H1 (cell line): ENCODE measurements around the gene PUSL1. TPM values are rescaled to one million over a fixed set of nuclear protein-coding genes. Genes with fewer than 3 reads are reported as not detected.
A peak's percentile ranks its signal among the peaks of the same experiment; 100 is the strongest.

ENCODE experiments used
- CTCF ChIA-PET: fragments of 300-600 bp; sonication (Branson Sonifier 250); formaldehyde crosslinking; loops from one replicate; lab custom pipeline; 2021; ENCODE audit not compliant: partially characterized antibody; lab: Charles Lee
- POLR2A ChIA-PET: fragments of 300-600 bp; sonication (Branson Sonifier 250); formaldehyde crosslinking; loops from one replicate; lab custom pipeline; 2021; ENCODE audit warnings: inconsistent platforms; ENCODE audit not compliant: partially characterized antibody; lab: Charles Lee
- DNase-seq, 2 experiments: peaks; one replicate each; pipeline versions ENCODE4 v3.0.0 to v3.0.0-alpha.2; 2010 to 2022; ENCODE audit warnings: low spot score in 2 of 2, low read depth in 1 of 2, mixed read lengths in 1 of 2
- FAIRE-seq: peaks from 2 replicates; lab custom pipeline; 2011; peaks lifted over from hg19 to GRCh38; lab: Jason Lieb, UNC
- H2AFZ ChIP-seq: 2 replicates; pipeline ENCODE4 v1.8.1; 2012; ENCODE audit warnings: low read length, inconsistent platforms
- H2AK5ac ChIP-seq: 2 replicates; pipeline ENCODE4 v1.6.1; 2013; ENCODE audit warnings: low read depth, low read length
- H2BK120ac ChIP-seq: replicated peaks from 2 replicates; pipeline ENCODE3; 2013; ENCODE audit warnings: low read depth, low read length, inconsistent platforms
- H2BK12ac ChIP-seq: 2 replicates; pipeline ENCODE4 v1.6.1; 2013; ENCODE audit warnings: low read depth, low read length
- H2BK15ac ChIP-seq: 2 replicates; pipeline ENCODE4 v1.6.1; 2013; ENCODE audit warnings: low read length
- H2BK20ac ChIP-seq: 2 replicates; pipeline ENCODE4 v1.6.1; 2013; ENCODE audit warnings: low read length
- H2BK5ac ChIP-seq: 2 replicates; pipeline ENCODE4 v1.6.1; 2013; ENCODE audit warnings: low read depth, low read length
- H3K14ac ChIP-seq: 2 replicates; pipeline ENCODE4 v1.6.1; 2013; ENCODE audit warnings: inconsistent platforms; ENCODE audit not compliant: insufficient read length
- H3K18ac ChIP-seq: 2 replicates; pipeline ENCODE4 v1.6.1; 2013; ENCODE audit warnings: low read length; ENCODE audit errors: extremely low read depth
- H3K23ac ChIP-seq: 2 replicates; pipeline ENCODE4 v1.6.1; 2013; ENCODE audit warnings: inconsistent platforms; ENCODE audit not compliant: insufficient read length
- H3K23me2 ChIP-seq: 2 replicates; pipeline ENCODE4 v1.6.1; 2013; ENCODE audit warnings: low read depth, low read length
- H3K27ac ChIP-seq: 2 replicates; pipeline ENCODE4 v1.6.1; 2011; ENCODE audit warnings: low read depth, low read length, inconsistent platforms
- H3K27me3 ChIP-seq, 4 experiments: replicated peaks in 1 of 4; 1 replicate in 1 of 4; 2 replicates in 3 of 4; pipeline versions ENCODE4 v1.6.1 to v1.8.1; 2011 to 2013; ENCODE audit warnings: low read length in 3 of 4, mild to moderate bottlenecking in 3 of 4, inconsistent platforms in 2 of 4, mixed read lengths in 2 of 4, moderate library complexity in 1 of 4; ENCODE audit not compliant: control insufficient read depth in 3 of 4, insufficient read depth in 3 of 4; ENCODE audit errors: extremely low read depth in 1 of 4
- H3K36me3 ChIP-seq, 4 experiments: 2 replicates each; pipeline versions ENCODE4 v1.6.1 to v1.8.1; 2011 to 2013; ENCODE audit warnings: mild to moderate bottlenecking in 4 of 4, low read length in 3 of 4, moderate library complexity in 2 of 4, control low read depth in 1 of 4, inconsistent platforms in 1 of 4; ENCODE audit not compliant: insufficient read depth in 4 of 4, control insufficient read depth in 2 of 4
- H3K4ac ChIP-seq: replicated peaks from 2 replicates; pipeline ENCODE3; 2013; ENCODE audit warnings: low read length, low read depth, mixed read lengths, inconsistent platforms; ENCODE audit not compliant: insufficient read length
- H3K4me1 ChIP-seq, 4 experiments: replicated peaks in 1 of 4; 1 replicate in 1 of 4; 2 replicates in 3 of 4; pipeline versions ENCODE4 v1.6.1 to v1.8.1; 2011 to 2013; ENCODE audit warnings: low read length in 3 of 4, inconsistent platforms in 2 of 4, mixed read lengths in 1 of 4; ENCODE audit not compliant: insufficient read depth in 4 of 4, control insufficient read depth in 3 of 4
- H3K4me2 ChIP-seq, 2 experiments: 2 replicates each; pipeline versions ENCODE4 v1.6.1 to v1.8.1; 2011 to 2013; ENCODE audit warnings: low read depth in 2 of 2, low read length in 2 of 2, control low read depth in 1 of 2, inconsistent platforms in 1 of 2, mild to moderate bottlenecking in 1 of 2; ENCODE audit not compliant: insufficient read depth in 1 of 2
- H3K4me3 ChIP-seq, 4 experiments: fragments of 200-600, 300-600 bp in 1 of 4; sonication (generic), shearing (Covaris generic), sonication (Bioruptor Twin) in 1 of 4; 2 replicates each; pipeline versions ENCODE4 v1.5.1 to v1.8.1; 2011 to 2016; ENCODE audit warnings: low read length in 4 of 4, low read depth in 3 of 4, control low read depth in 2 of 4, inconsistent platforms in 2 of 4, mild to moderate bottlenecking in 2 of 4, mixed read lengths in 1 of 4, moderate library complexity in 1 of 4; ENCODE audit not compliant: insufficient read depth in 2 of 4; ENCODE audit errors: extremely low read depth in 1 of 4
- H3K56ac ChIP-seq: replicated peaks from 2 replicates; pipeline ENCODE3; 2013; ENCODE audit warnings: low read depth, mild to moderate bottlenecking, mixed read lengths, low read length, inconsistent platforms; ENCODE audit not compliant: insufficient read length
- H3K79me1 ChIP-seq: 2 replicates; pipeline ENCODE4 v1.6.1; 2013; ENCODE audit warnings: low read depth, low read length, control low read depth
- H3K79me2 ChIP-seq, 2 experiments: 2 replicates each; pipeline versions ENCODE4 v1.6.1 to v1.8.1; 2012 to 2013; ENCODE audit warnings: low read length in 2 of 2, mild to moderate bottlenecking in 2 of 2, inconsistent platforms in 1 of 2; ENCODE audit not compliant: insufficient read depth in 2 of 2, control insufficient read depth in 1 of 2
- H3K9ac ChIP-seq, 4 experiments: replicated peaks in 1 of 4; 1 replicate in 1 of 4; 2 replicates in 3 of 4; pipeline versions ENCODE4 v1.6.1 to v1.8.1; 2011 to 2013; ENCODE audit warnings: low read depth in 3 of 4, low read length in 3 of 4, control low read depth in 2 of 4, mild to moderate bottlenecking in 2 of 4, moderate library complexity in 2 of 4, inconsistent platforms in 1 of 4; ENCODE audit errors: extremely low read depth in 1 of 4
- H3K9me3 ChIP-seq, 2 experiments: 2 replicates each; pipeline versions ENCODE4 v1.6.1 to v1.8.1; 2012 to 2013; ENCODE audit warnings: mild to moderate bottlenecking in 2 of 2, moderate library complexity in 2 of 2, control low read depth in 1 of 2, inconsistent platforms in 1 of 2, low read depth in 1 of 2, low read length in 1 of 2, mixed read lengths in 1 of 2; ENCODE audit not compliant: insufficient read depth in 2 of 2
- H4K20me1 ChIP-seq, 2 experiments: replicated peaks in 1 of 2; 2 replicates each; pipeline versions ENCODE3 to v1.8.1; 2011 to 2013; ENCODE audit warnings: inconsistent platforms in 2 of 2, low read length in 2 of 2, mild to moderate bottlenecking in 1 of 2; ENCODE audit not compliant: insufficient read depth in 2 of 2, control insufficient read depth in 1 of 2
- H4K5ac ChIP-seq: 2 replicates; pipeline ENCODE4 v1.6.1; 2013; ENCODE audit warnings: low read length, low read depth, mixed read lengths, inconsistent platforms; ENCODE audit not compliant: insufficient read length
- H4K8ac ChIP-seq: 2 replicates; pipeline ENCODE4 v1.8.0; 2013; ENCODE audit warnings: mild to moderate bottlenecking, moderate library complexity, low read length, inconsistent platforms; ENCODE audit not compliant: insufficient read depth; ENCODE audit errors: extremely low read depth
- H4K91ac ChIP-seq: replicated peaks from 2 replicates; pipeline ENCODE3; 2013; ENCODE audit warnings: low read length, mixed read lengths, inconsistent platforms; ENCODE audit not compliant: insufficient read length
- BACH1 ChIP-seq: IDR thresholded peaks from 2 replicates; pipeline ENCODE4 v1.6.1; 2012; ENCODE audit warnings: low read length, improper control_type of control experiment
- EZH2 ChIP-seq: fragments of 200-600 bp; sonication (generic); IDR thresholded peaks from 2 replicates; pipeline ENCODE4 v1.7.1; 2012; ENCODE audit warnings: low read depth, mild to moderate bottlenecking, moderate library complexity, low read length, inconsistent platforms; ENCODE audit not compliant: severe bottlenecking
- MAFK ChIP-seq: IDR thresholded peaks from 2 replicates; pipeline ENCODE4 v1.6.1; 2012; ENCODE audit warnings: low read depth, mild to moderate bottlenecking, improper control_type of control experiment, low read length
- PHF8 ChIP-seq: fragments of 200-600 bp; sonication (generic); conservative IDR thresholded peaks from 2 replicates; pipeline ENCODE4 v1.7.1; 2012; ENCODE audit warnings: low read depth, mild to moderate bottlenecking, inconsistent platforms, low read length, moderate library complexity
- POLR2AphosphoS5 ChIP-seq: IDR thresholded peaks from 2 replicates; pipeline ENCODE4 v1.6.1; 2011; ENCODE audit warnings: low read depth, low read length
- SP1 ChIP-seq: IDR thresholded peaks from 2 replicates; pipeline ENCODE4 v1.6.1; 2011; ENCODE audit warnings: low read depth, low read length
- TAF1 ChIP-seq: IDR thresholded peaks from 2 replicates; pipeline ENCODE4 v1.6.1; 2011; ENCODE audit warnings: mild to moderate bottlenecking, low read depth, low read length
- YY1 ChIP-seq: IDR thresholded peaks from 2 replicates; pipeline ENCODE4 v1.6.1; 2011; ENCODE audit warnings: low read depth, mild to moderate bottlenecking, low read length
- WGBS, 2 experiments: shearing (Covaris generic) in 1 of 2; methylation state at CpG; one replicate each; pipeline versions ENCODE4 v1.1.6 to v1.1.7; 2013 to 2015; ENCODE audit warnings: low lambda C conversion rate in 2 of 2, mixed read lengths in 2 of 2, inconsistent platforms in 1 of 2, low coverage in 1 of 2, missing lambda C conversion rate in 1 of 2; ENCODE audit not compliant: insufficient replicate concordance in 2 of 2, insufficient coverage in 1 of 2, insufficient read length in 1 of 2; ENCODE audit errors: extremely low coverage in 1 of 2, missing lambda C conversion rate in 1 of 2; 5-methylcytosine and 5-hydroxymethylcytosine counted together
- polyA plus RNA-seq, 7 experiments: library from polyadenylated mRNA; depleted of rRNA in 3 of 7; stranded (reverse) in 5 of 7; unstranded in 2 of 7; fragments of >200 nt in 5 of 7; fragments of 200-250 nt in 2 of 7; gene quantifications; 1 replicate in 5 of 7; 2 replicates in 1 of 7; 4 replicates in 1 of 7; pipeline versions ENCODE4 v1.2.1 to v1.2.3, GENCODE V29; 2011 to 2013; ENCODE audit warnings: missing spikeins in 2 of 7, mixed read lengths in 2 of 7
- total RNA-seq: library from RNA; stranded (reverse); fragmentation: NEBNext Ultra II Directional; extraction: Animal tissue kit (Norgen Biotek cat#: 25700); gene quantifications from 2 replicates; pipeline ENCODE4 v1.2.1, GENCODE V29; 2021
- TF ChIP-seq, protein P1 (sequence below): IDR thresholded peaks from 2 replicates; pipeline ENCODE4 v1.6.1; 2012; ENCODE audit warnings: inconsistent platforms
- TF ChIP-seq, protein P2 (sequence below): IDR thresholded peaks from 2 replicates; pipeline ENCODE4 v1.6.1; 2011; ENCODE audit warnings: low read depth, mild to moderate bottlenecking, low read length; ENCODE audit not compliant: insufficient read depth
- TF ChIP-seq, protein P3 (sequence below): IDR thresholded peaks from 2 replicates; pipeline ENCODE4 v1.6.1; 2012; ENCODE audit warnings: inconsistent platforms

PUSL1 gene
- total and polyA plus RNA-seq, 2 of the 8 experiments (the other 6 are each of a cell fraction or from before 2014, with no cell fraction given) = 38.8 to 87.4 TPM

DNA sequence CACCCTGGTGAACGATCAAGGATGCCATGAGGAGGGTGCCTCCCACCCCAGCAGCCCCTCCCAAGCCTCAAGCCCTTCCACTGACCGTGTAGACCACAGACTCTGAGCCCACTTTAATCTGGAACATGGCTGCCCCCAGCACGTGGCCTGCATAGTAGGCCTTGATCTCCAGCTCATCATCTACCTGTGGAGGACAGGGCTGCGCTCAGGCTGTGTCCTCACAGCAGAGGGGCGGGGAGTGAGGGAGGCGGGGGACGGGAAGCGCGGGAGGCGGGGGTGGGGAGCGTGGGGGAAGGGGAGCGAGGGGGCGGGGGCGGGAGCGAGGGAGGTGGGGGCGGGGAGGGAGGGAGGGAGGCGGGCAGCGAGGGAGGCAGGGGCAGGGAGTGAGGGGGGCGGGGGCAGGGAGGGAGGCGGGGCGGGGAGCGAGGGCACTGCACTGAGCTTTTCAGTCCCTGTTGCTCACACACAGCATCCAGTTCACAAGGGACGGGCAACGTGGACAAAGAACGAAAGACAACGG is 7.1 kb downstream of the PUSL1 start:
- H4K8ac ChIP-seq = no peak overlapping the region
- no peaks in the 10 kb centered on the region for H3K27me3 ChIP-seq
- peak overlapping the region; percentile 44 for H4K5ac ChIP-seq
- ChIA-PET CTCF (interaction anchor here (0.7 to 1.7 kb wide), 6 partner anchors 8 to 110 kb away, joined by 3 to 5 read pairs (median 3); no protein-coding TSS in a partner anchor), POLR2A (interaction anchor here (0.6 to 10.1 kb wide), 12 partner anchors 10 to 1111 kb away, joined by 3 to 134 read pairs (median 4); partner anchors contain the start of gene TAS1R3)
- no peak overlapping the region for H2BK15ac ChIP-seq
- no peak for DNase-seq
- H3K4ac ChIP-seq = no peak overlapping the region
- H4K20me1 ChIP-seq = peaks cover 13 to 28% of the 10 kb centered on the region in 2 experiments
- H3K4me3 ChIP-seq = peak overlapping the region in 1 of 4 experiments; percentile 19; a peak in 1 of 8 replicates
- H3K14ac ChIP-seq = no peak overlapping the region
- H2AFZ ChIP-seq = no peak overlapping the region
- H4K91ac ChIP-seq = peak overlapping the region; percentile 82
- no peaks in the 10 kb centered on the region for H3K23me2 ChIP-seq
- H3K36me3 ChIP-seq = peaks cover 17 to 53% (median 40%) of the 10 kb centered on the region in 4 experiments
- 67% methylated on average over 6 of the region's 26 CpGs; no CpG with 5 or more reads in 1 of the 2 experiments for WGBS, 2 experiments
- peak overlapping the region; percentile 50; the same call in 1 of the 2 replicates for H2BK12ac ChIP-seq
- no peak for FAIRE-seq
- H2BK120ac ChIP-seq = no peak overlapping the region
- no peaks in the 10 kb centered on the region for H3K9me3 ChIP-seq
- H2BK20ac ChIP-seq = no peak overlapping the region
- H2AK5ac ChIP-seq = peak overlapping the region; percentile 60; the same call in 1 of the 2 replicates
- H3K23ac ChIP-seq = no peak overlapping the region
- TF ChIP-seq SP1 (no peak), YY1 (peak; percentile 74), POLR2AphosphoS5 (peak; percentile 51; the same call in 1 of the 2 replicates), PHF8 (no peak), BACH1 (no peak), EZH2 (no peak), MAFK (no peak), TAF1 (0 out of 2 replicates have a peak, but pooled peaks have one; percentile 6)
- TF ChIP-seq, protein P1, sequence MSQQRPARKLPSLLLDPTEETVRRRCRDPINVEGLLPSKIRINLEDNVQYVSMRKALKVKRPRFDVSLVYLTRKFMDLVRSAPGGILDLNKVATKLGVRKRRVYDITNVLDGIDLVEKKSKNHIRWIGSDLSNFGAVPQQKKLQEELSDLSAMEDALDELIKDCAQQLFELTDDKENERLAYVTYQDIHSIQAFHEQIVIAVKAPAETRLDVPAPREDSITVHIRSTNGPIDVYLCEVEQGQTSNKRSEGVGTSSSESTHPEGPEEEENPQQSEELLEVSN = peak; percentile 39; the same call in 1 of the 2 replicates
- TF ChIP-seq, protein P2, sequence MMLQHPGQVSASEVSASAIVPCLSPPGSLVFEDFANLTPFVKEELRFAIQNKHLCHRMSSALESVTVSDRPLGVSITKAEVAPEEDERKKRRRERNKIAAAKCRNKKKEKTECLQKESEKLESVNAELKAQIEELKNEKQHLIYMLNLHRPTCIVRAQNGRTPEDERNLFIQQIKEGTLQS = no peak
- TF ChIP-seq, protein P3, sequence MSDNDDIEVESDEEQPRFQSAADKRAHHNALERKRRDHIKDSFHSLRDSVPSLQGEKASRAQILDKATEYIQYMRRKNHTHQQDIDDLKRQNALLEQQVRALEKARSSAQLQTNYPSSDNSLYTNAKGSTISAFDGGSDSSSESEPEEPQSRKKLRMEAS = peak; percentile 95
- peaks cover 3 to 16% of the 10 kb centered on the region in 2 experiments; a peak in 2 of 4 replicates for H3K79me2 ChIP-seq
- H3K4me1 ChIP-seq = peaks cover 0 to 11% (median 4%) of the 10 kb centered on the region in 4 experiments; a peak in 6 of 7 replicates
- H3K4me2 ChIP-seq = peak overlapping the region; percentile 33 to 49
- no peak overlapping the region for H3K56ac ChIP-seq
- H3K27ac ChIP-seq = 0 out of 2 replicates have a peak overlapping the region, but pooled peaks have one; percentile 41
- H3K79me1 ChIP-seq = peaks cover 14% of the 10 kb centered on the region
- H2BK5ac ChIP-seq = 0 out of 2 replicates have a peak overlapping the region, but pooled peaks have one; percentile 48
- H3K18ac ChIP-seq = peak overlapping the region; percentile 90; the same call in 1 of the 2 replicates
- H3K9ac ChIP-seq = peak overlapping the region in 2 of 4 experiments; percentile 6 to 18; a peak in 2 of 7 replicates
